HT1080 (cell line): Measurements from ENCODE around the gene GRB14. TPM values are rescaled to one million over a fixed set of nuclear protein-coding genes. Genes with fewer than 3 reads are reported as not detected.
"Not testable (repeated sequence)": the region's sequence is repeated elsewhere in the genome, so short reads cannot be mapped to it uniquely, and the experiment has no call there.

Experiments
- DNase-seq: peaks from one replicate; pipeline ENCODE4 v3.0.0-alpha.2; 2015; ENCODE audit warnings: low read depth
- polyA plus RNA-seq, 2 experiments: library from polyadenylated mRNA; depleted of rRNA; stranded (reverse); fragments of >200 nt; gene quantifications; 2 replicates each; pipeline ENCODE4 v1.2.3, GENCODE V29; 2015
- total RNA-seq: library from RNA; depleted of rRNA; stranded (reverse); fragments of >200 nt; shearing (Covaris generic); gene quantifications from 2 replicates; pipeline ENCODE4 v1.2.3, GENCODE V29; 2014; rRNA removed

Gene GRB14
- 3.8 and 4.6 TPM in 2 replicates for total RNA-seq
- polyA plus RNA-seq (2015; cell fraction: cytosol; rRNA removed) = 4.7 and 5.2 TPM in 2 replicates
- 12.7 and 16.2 TPM in 2 replicates for polyA plus RNA-seq (2015; cell fraction: nucleus; rRNA removed)

GRCh38 chr2:164620873-164621763 is at the start of gene GRB14:
Gene GRB14 (minus strand): TSS chr2:164621482. CDS start chr2:164621309, 173 bp downstream.
- peak; percentile 44 for DNase-seq

- DNase-seq = no peak
These were observed 48.0 kb upstream of the GRB14 start for GRCh38 chr2:164669291-164669690.

GRCh38 chr2:164667566-164667965 is 46.3 kb upstream of the GRB14 start:
- DNase-seq = no peak

- DNase-seq = no peak
These were observed 42.8 kb upstream of the GRB14 start for GRCh38 chr2:164664070-164664469.

GRCh38 chr2:164662868-164663631 is 41.8 kb upstream of the GRB14 start:
- no peak for DNase-seq

GRCh38 chr2:164662066-164662465 is 40.8 kb upstream of the GRB14 start:
- no peak for DNase-seq

- DNase-seq = no peak
These were observed 40.1 kb upstream of the GRB14 start for GRCh38 chr2:164661349-164661748.

GRCh38 chr2:164657129-164657528 is 35.8 kb upstream of the GRB14 start:
- DNase-seq = peak; percentile 86

- DNase-seq = peak; percentile 42
These were observed 34.5 kb upstream of the GRB14 start for GRCh38 chr2:164655750-164656149.

- peak; percentile 29 for DNase-seq
These were observed 34.1 kb upstream of the GRB14 start for GRCh38 chr2:164655336-164655735.

- no peak for DNase-seq
These were observed 30.1 kb upstream of the GRB14 start for GRCh38 chr2:164651361-164651760.

GRCh38 chr2:164644036-164644700 is 22.9 kb upstream of the GRB14 start:
- no peak for DNase-seq

- no peak for DNase-seq
These were observed 21.8 kb upstream of the GRB14 start for GRCh38 chr2:164642946-164643555.

GRCh38 chr2:164642268-164642667 is 21.0 kb upstream of the GRB14 start:
- DNase-seq = no peak

GRCh38 chr2:164628319-164628718 is 7.0 kb upstream of the GRB14 start:
- DNase-seq = not testable (repeated sequence)

GRCh38 chr2:164625378-164625971 is 4.2 kb upstream of the GRB14 start:
- DNase-seq = peak; percentile 88

GRCh38 chr2:164624316-164624715 is 3.0 kb upstream of the GRB14 start:
- no peak for DNase-seq

- DNase-seq = no peak
These were observed 1.2 kb upstream of the GRB14 start for GRCh38 chr2:164622338-164623106.

- peak; percentile 24 for DNase-seq
These were observed 453 bp upstream of the GRB14 start for GRCh38 chr2:164621764-164622105.

GRCh38 chr2:164620457-164620856 is 825 bp downstream of the GRB14 start:
- DNase-seq = no peak
